Fibroblast of mammary gland (primary cell): Measurements from ENCODE around the gene RFC1.
"Not testable (repeated sequence)": the region's sequence is repeated elsewhere in the genome, so short reads cannot be mapped to it uniquely, and the experiment has no call there.

Source experiments
- DNase-seq: peaks from one replicate; pipeline ENCODE4 v3.0.0-alpha.2; 2010; ENCODE audit warnings: low read depth
- H3K4me3 ChIP-seq: 2 replicates; pipeline ENCODE4 v1.5.1; 2011; ENCODE audit warnings: low read depth, mild to moderate bottlenecking, low read length, moderate library complexity; ENCODE audit not compliant: control insufficient read depth
- TF ChIP-seq, protein P1 (sequence below): conservative IDR thresholded peaks from 2 replicates; pipeline ENCODE4 v1.5.1; 2011; ENCODE audit warnings: low read depth, low read length, inconsistent platforms; ENCODE audit not compliant: control insufficient read depth, insufficient read depth

Gene RFC1

GRCh38 chr4:39367166-39367565, 1.0 kb upstream of the RFC1 start:
- no peak for DNase-seq
- no peak overlapping the region for H3K4me3 ChIP-seq
- TF ChIP-seq, protein P1, sequence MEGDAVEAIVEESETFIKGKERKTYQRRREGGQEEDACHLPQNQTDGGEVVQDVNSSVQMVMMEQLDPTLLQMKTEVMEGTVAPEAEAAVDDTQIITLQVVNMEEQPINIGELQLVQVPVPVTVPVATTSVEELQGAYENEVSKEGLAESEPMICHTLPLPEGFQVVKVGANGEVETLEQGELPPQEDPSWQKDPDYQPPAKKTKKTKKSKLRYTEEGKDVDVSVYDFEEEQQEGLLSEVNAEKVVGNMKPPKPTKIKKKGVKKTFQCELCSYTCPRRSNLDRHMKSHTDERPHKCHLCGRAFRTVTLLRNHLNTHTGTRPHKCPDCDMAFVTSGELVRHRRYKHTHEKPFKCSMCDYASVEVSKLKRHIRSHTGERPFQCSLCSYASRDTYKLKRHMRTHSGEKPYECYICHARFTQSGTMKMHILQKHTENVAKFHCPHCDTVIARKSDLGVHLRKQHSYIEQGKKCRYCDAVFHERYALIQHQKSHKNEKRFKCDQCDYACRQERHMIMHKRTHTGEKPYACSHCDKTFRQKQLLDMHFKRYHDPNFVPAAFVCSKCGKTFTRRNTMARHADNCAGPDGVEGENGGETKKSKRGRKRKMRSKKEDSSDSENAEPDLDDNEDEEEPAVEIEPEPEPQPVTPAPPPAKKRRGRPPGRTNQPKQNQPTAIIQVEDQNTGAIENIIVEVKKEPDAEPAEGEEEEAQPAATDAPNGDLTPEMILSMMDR: no peak

DNA sequence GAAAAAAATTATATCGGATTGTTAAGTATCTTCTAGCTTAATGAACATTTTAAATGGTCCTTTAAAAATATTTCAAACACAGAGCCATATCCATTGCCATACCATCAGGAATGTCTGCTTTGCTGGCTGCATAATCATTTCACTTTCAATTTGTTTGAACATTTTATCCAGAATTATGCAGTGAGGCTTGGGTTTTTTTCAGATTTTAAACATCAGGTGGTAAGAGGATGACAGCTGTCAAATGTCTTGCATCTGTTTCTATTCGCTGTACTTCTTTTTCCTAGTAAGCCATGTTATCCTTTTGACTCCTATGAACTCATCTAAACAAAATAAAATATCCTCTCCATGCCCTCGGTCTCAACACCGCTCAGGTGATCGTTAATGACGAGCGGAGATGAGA, 802 bp downstream of the RFC1 start:
- DNase-seq: no peak
- TF ChIP-seq, protein P1: no peak
- H3K4me3 ChIP-seq: peak overlapping the region; percentile 96

DNA sequence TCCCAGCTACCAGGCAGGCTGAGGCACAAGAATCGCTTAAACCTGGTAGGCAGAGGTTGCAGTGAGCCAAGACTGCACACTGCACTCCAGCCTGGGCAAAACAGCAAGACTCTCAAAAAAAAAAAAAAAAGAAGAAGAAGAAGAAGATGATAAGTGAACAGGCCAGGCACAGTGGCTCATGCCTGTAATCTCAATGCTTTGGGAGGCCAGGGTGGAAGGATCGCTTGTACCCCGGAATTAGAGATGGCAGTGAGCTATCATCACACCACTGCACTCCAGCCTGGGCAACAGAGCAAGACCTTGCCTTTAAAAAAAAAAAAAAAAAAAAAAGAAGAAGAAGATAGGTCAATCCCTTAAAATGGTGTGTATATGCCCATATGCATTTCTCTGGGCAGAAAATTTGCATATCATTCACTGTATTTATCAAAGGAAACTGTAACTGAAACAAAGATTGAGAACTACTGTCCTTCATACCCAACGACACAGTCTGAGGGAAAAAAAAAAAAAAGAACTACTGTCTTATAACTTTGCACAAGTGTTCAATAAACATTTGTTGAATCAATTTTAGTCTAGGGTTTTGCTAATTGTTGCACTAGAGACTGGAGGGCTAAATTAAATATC, 2.3 kb downstream of the RFC1 start:
- DNase-seq: no peak
- H3K4me3 ChIP-seq: no peak overlapping the region
- TF ChIP-seq, protein P1: no peak

- H3K4me3 ChIP-seq: no peak overlapping the region
- TF ChIP-seq, protein P1: no peak
- DNase-seq: no peak
Measured at GRCh38 chr4:39362827-39363226, 3.3 kb downstream of the RFC1 start.

- DNase-seq, H3K4me3 ChIP-seq: not testable (repeated sequence)
Measured at GRCh38 chr4:39360611-39361010, 5.6 kb downstream of the RFC1 start.

GRCh38 chr4:39357002-39357401, 9.2 kb downstream of the RFC1 start:
- H3K4me3 ChIP-seq: no peak overlapping the region
- no peak for DNase-seq
- TF ChIP-seq, protein P1: no peak

- TF ChIP-seq, protein P1: no peak
- DNase-seq: no peak
- H3K4me3 ChIP-seq: peak overlapping the region; percentile 32
Measured at GRCh38 chr4:39354254-39354552, 12.0 kb downstream of the RFC1 start.
